Keratinocyte (primary cell): ENCODE results near the gene ISM1. TPM values are rescaled to one million over a fixed set of nuclear protein-coding genes. Genes with fewer than 3 reads are reported as not detected.

Experiments used
- DNase-seq: peaks from one replicate; pipeline ENCODE4 v3.0.0-alpha.2; 2011; ENCODE audit warnings: low read depth, missing footprints, low spot score
- FAIRE-seq: peaks from 2 replicates; lab custom pipeline; 2011; peaks lifted over from hg19 to GRCh38; lab: Jason Lieb, UNC
- H2AFZ ChIP-seq: 2 replicates; pipeline ENCODE4 v1.6.0; 2012; ENCODE audit warnings: low read length, control low read depth, inconsistent platforms; ENCODE audit not compliant: control insufficient read depth
- H3K27ac ChIP-seq: 2 replicates; pipeline ENCODE4 v1.5.1; 2011; ENCODE audit warnings: low read length; ENCODE audit not compliant: control insufficient read depth, insufficient read depth
- H3K27me3 ChIP-seq: 3 replicates; pipeline ENCODE4 v1.6.0; 2011; ENCODE audit warnings: low read length; ENCODE audit not compliant: control insufficient read depth, insufficient read depth; ENCODE audit errors: extremely low read depth
- H3K36me3 ChIP-seq, 2 experiments: 2 replicates in 1 of 2; 3 replicates in 1 of 2; pipeline ENCODE4 v1.5.1; 2011; ENCODE audit warnings: low read length in 2 of 2, mild to moderate bottlenecking in 1 of 2; ENCODE audit not compliant: control insufficient read depth in 2 of 2, insufficient read depth in 2 of 2; ENCODE audit errors: extremely low read depth in 1 of 2
- H3K4me1 ChIP-seq: 3 replicates; pipeline ENCODE4 v1.5.1; 2011; ENCODE audit warnings: low read length; ENCODE audit not compliant: control insufficient read depth, insufficient read depth; ENCODE audit errors: extremely low read depth
- H3K4me2 ChIP-seq: 3 replicates; pipeline ENCODE4 v1.6.0; 2011; ENCODE audit warnings: low read depth, low read length; ENCODE audit not compliant: control insufficient read depth, insufficient read depth; ENCODE audit errors: extremely low read depth
- H3K4me3 ChIP-seq, 3 experiments: fragments of 200-600 bp in 1 of 3; sonication (generic) in 1 of 3; 2 replicates in 2 of 3; 3 replicates in 1 of 3; pipeline ENCODE4 v1.5.1; 2011 to 2016; ENCODE audit warnings: low read length in 3 of 3, mild to moderate bottlenecking in 3 of 3, control low read depth in 2 of 3, inconsistent platforms in 1 of 3, low read depth in 1 of 3, mixed read lengths in 1 of 3, mixed run types in 1 of 3, moderate library complexity in 1 of 3; ENCODE audit not compliant: control insufficient read depth in 2 of 3, insufficient read depth in 2 of 3; ENCODE audit errors: extremely low read depth in 1 of 3
- H3K79me2 ChIP-seq: 2 replicates; pipeline ENCODE4 v1.6.0; 2012; ENCODE audit warnings: low read length; ENCODE audit not compliant: control insufficient read depth, insufficient read depth
- H3K9ac ChIP-seq: 3 replicates; pipeline ENCODE4 v1.6.0; 2011; ENCODE audit warnings: low read length; ENCODE audit not compliant: control insufficient read depth, insufficient read depth; ENCODE audit errors: extremely low read depth
- H3K9me1 ChIP-seq: 3 replicates; pipeline ENCODE4 v1.6.0; 2011; ENCODE audit warnings: low read length; ENCODE audit not compliant: control insufficient read depth, insufficient read depth; ENCODE audit errors: extremely low read depth
- H3K9me3 ChIP-seq: 2 replicates; pipeline ENCODE4 v1.5.1; 2012; ENCODE audit warnings: low read depth, low read length; ENCODE audit not compliant: control insufficient read depth
- H4K20me1 ChIP-seq: 3 replicates; pipeline ENCODE4 v1.6.0; 2011; ENCODE audit warnings: low read length; ENCODE audit not compliant: control insufficient read depth, insufficient read depth; ENCODE audit errors: extremely low read depth
- CTCF ChIP-seq, 3 experiments: IDR thresholded peaks in 1 of 3; conservative IDR thresholded peaks in 1 of 3; optimal IDR thresholded peaks in 1 of 3; 2 replicates in 2 of 3; 3 replicates in 1 of 3; pipeline versions ENCODE3 to v1.5.1; 2011; ENCODE audit warnings: low read length in 3 of 3, mild to moderate bottlenecking in 3 of 3, moderate library complexity in 2 of 3, control low read depth in 1 of 3, inconsistent platforms in 1 of 3; ENCODE audit not compliant: insufficient read depth in 2 of 3; ENCODE audit errors: extremely low read depth in 1 of 3
- EZH2 ChIP-seq: IDR thresholded peaks from one replicate; pipeline ENCODE4 v1.6.1; 2012; ENCODE audit warnings: inconsistent platforms, mild to moderate bottlenecking, low read length, moderate library complexity
- dilution Hi-C: fragments of 300-500 bp; cut with MboI; formaldehyde crosslinking; loops from one replicate; pipeline ENCODE4 v1.7.0; 2020; ENCODE audit warnings: low sequenced_read_pairs; ENCODE audit not compliant: extremely low pct_ligation_motif_present
- polyA plus RNA-seq, 5 experiments: library from polyadenylated mRNA; depleted of rRNA in 3 of 5; stranded (reverse) in 3 of 5; stranded (forward) in 1 of 5; unstranded in 1 of 5; fragments of >200 nt; gene quantifications; 1 replicate in 1 of 5; 2 replicates in 3 of 5; 3 replicates in 1 of 5; pipeline versions ENCODE4 v1.2.1 to v1.2.3, GENCODE V29; 2011 to 2012; ENCODE audit warnings: missing spikeins in 2 of 5, low read depth in 1 of 5, low replicate concordance in 1 of 5

ISM1 gene
- polyA plus RNA-seq, 1 donor (not counting 4 experiments of a cell fraction or from before 2014, with no cell fraction given), result 3.3 TPM

GRCh38 chr20:13280609-13281324 lies 59.7 kb downstream of the ISM1 start:
- H3K27me3 ChIP-seq, result no peaks in the 10 kb centered on the region
- no peak overlapping the region for H3K27ac ChIP-seq
- no peak overlapping the region for H3K4me3 ChIP-seq
- no peaks in the 10 kb centered on the region for H3K9me1 ChIP-seq
- dilution Hi-C loops, result no loop called here
- H3K4me1 ChIP-seq, result peaks cover 24% of the 10 kb centered on the region
- no peak overlapping the region for H3K4me2 ChIP-seq
- TF ChIP-seq CTCF (optimal IDR thresholded peaks at IDR 0.05 in 1 of 3, IDR thresholded peaks at IDR 0.05 in 1 of 3, conservative IDR thresholded peaks at IDR 0.05 in 1 of 3; ENCODE audit: extremely low read depth in 1 of 3, insufficient read depth in 2 of 3, low read length in 3 of 3) (no peak), EZH2 (no peak)
- no peaks in the 10 kb centered on the region for H4K20me1 ChIP-seq
- DNase-seq (no peak), FAIRE-seq (no peak)
- no peak overlapping the region for H3K9ac ChIP-seq
- no peak overlapping the region for H2AFZ ChIP-seq
- H3K79me2 ChIP-seq, result no peaks in the 10 kb centered on the region
- H3K9me3 ChIP-seq, result no peaks in the 10 kb centered on the region
- H3K36me3 ChIP-seq, result no peaks in the 10 kb centered on the region

- Histone ChIP-seq H3K27ac (peak overlapping the region; percentile 45), H3K4me1 (peaks cover 41% of the 10 kb centered on the region), H4K20me1 (no peaks in the 10 kb centered on the region), H3K4me2 (no peak overlapping the region), H3K27me3 (no peaks in the 10 kb centered on the region), H2AFZ (no peak overlapping the region), H3K9me1 (no peaks in the 10 kb centered on the region), H3K9ac (no peak overlapping the region), H3K36me3 (no peaks in the 10 kb centered on the region), H3K9me3 (no peaks in the 10 kb centered on the region), H3K79me2 (no peaks in the 10 kb centered on the region), H3K4me3 (no peak overlapping the region)
- dilution Hi-C loops, result no loop called here
- DNase-seq, result no peak
- no peak for FAIRE-seq
- TF ChIP-seq CTCF (optimal IDR thresholded peaks at IDR 0.05 in 1 of 3, IDR thresholded peaks at IDR 0.05 in 1 of 3, conservative IDR thresholded peaks at IDR 0.05 in 1 of 3; ENCODE audit: extremely low read depth in 1 of 3, insufficient read depth in 2 of 3, low read length in 3 of 3), result no peak
- no peak for TF ChIP-seq EZH2
Observed at GRCh38 chr20:13283869-13284829, 63.1 kb downstream of the ISM1 start.
